ENCODE results near the gene CSK. TPM values are rescaled to one million over a fixed set of nuclear protein-coding genes. Genes with fewer than 3 reads are reported as not detected.

CSK gene
- total RNA-seq, 4 donors from 2014 or later: 14.9 to 56.4 (median 24.5) TPM

- 34 to 46% methylated on average over 5 of the region's 5 CpGs for WGBS, 2 donors
- no peak for DNase-seq (ENCODE audit: low spot score in 2 of 2)
- Histone ChIP-seq H3K4me3 (no peak overlapping the region), H3K9me3 (no peaks in the 10 kb centered on the region), H3K27me3 (no peaks in the 10 kb centered on the region), H3K4me1 (peaks cover 0 to 10% (median 0%) of the 10 kb centered on the region in 4 donors), H3K27ac (no peak overlapping the region), H3K36me3 (peaks cover 0 to 26% (median 9%) of the 10 kb centered on the region in 3 donors)
- TF ChIP-seq POLR2A (IDR thresholded peaks at IDR 0.05) (no peak), CTCF (IDR thresholded peaks at IDR 0.05) (no peak), EP300 (IDR thresholded peaks at IDR 0.05) (no peak)
Measured at GRCh38 chr15:74807282-74807681, 25.4 kb downstream of the CSK start.

- DNase-seq (ENCODE audit: low spot score in 2 of 2): no peak
- H3K36me3 ChIP-seq: peaks cover 0 to 16% (median under 1%) of the 10 kb centered on the region in 3 donors
- 78 to 81% methylated on average over 18 of the region's 18 CpGs for WGBS, 2 donors
- no peak overlapping the region for H3K4me3 ChIP-seq
- H3K27ac ChIP-seq: no peak overlapping the region
- TF ChIP-seq POLR2A (IDR thresholded peaks at IDR 0.05) (no peak), CTCF (IDR thresholded peaks at IDR 0.05) (no peak), EP300 (IDR thresholded peaks at IDR 0.05) (no peak)
- H3K27me3 ChIP-seq: no peaks in the 10 kb centered on the region
- H3K9me3 ChIP-seq: no peaks in the 10 kb centered on the region
- peaks cover 0 to 10% (median 0%) of the 10 kb centered on the region in 4 donors for H3K4me1 ChIP-seq
Measured at GRCh38 chr15:74808078-74808839, 26.4 kb downstream of the CSK start.

- TF ChIP-seq POLR2A (IDR thresholded peaks at IDR 0.05) (no peak), CTCF (IDR thresholded peaks at IDR 0.05) (no peak), EP300 (IDR thresholded peaks at IDR 0.05) (no peak)
- 63% methylated on average over 4 of the region's 4 CpGs for WGBS, 2 donors
- peaks cover 0 to 10% (median 0%) of the 10 kb centered on the region in 4 donors for H3K4me1 ChIP-seq
Measured at GRCh38 chr15:74808840-74809229, 27.0 kb downstream of the CSK start.

GRCh38 chr15:74809242-74809641, 27.4 kb downstream of the CSK start:
- no peaks in the 10 kb centered on the region for H3K27me3 ChIP-seq
- no peak for DNase-seq (ENCODE audit: low spot score in 2 of 2)
- WGBS, 2 donors: 73 to 74% methylated on average over 5 of the region's 5 CpGs
- no peaks in the 10 kb centered on the region for H3K9me3 ChIP-seq
- peaks cover 0 to 10% (median 0%) of the 10 kb centered on the region in 4 donors for H3K4me1 ChIP-seq
- H3K4me3 ChIP-seq: no peak overlapping the region
- TF ChIP-seq POLR2A (IDR thresholded peaks at IDR 0.05): no peak
- no peak for TF ChIP-seq CTCF (IDR thresholded peaks at IDR 0.05)
- no peak for TF ChIP-seq EP300 (IDR thresholded peaks at IDR 0.05)
- no peak overlapping the region for H3K27ac ChIP-seq
- peaks cover 0 to 6% (median 0%) of the 10 kb centered on the region in 3 donors for H3K36me3 ChIP-seq

More at GRCh38 chr15:74808840-74809229, 27.0 kb downstream of the CSK start:
- Histone ChIP-seq H3K27me3 (no peaks in the 10 kb centered on the region), H3K9me3 (no peaks in the 10 kb centered on the region), H3K36me3 (peaks cover 0 to 10% (median 0%) of the 10 kb centered on the region in 3 donors), H3K27ac (no peak overlapping the region), H3K4me3 (no peak overlapping the region)
- no peak for DNase-seq (ENCODE audit: low spot score in 2 of 2)

- TF ChIP-seq POLR2A (IDR thresholded peaks at IDR 0.05) (no peak), CTCF (IDR thresholded peaks at IDR 0.05) (no peak), EP300 (IDR thresholded peaks at IDR 0.05) (no peak)
- no peaks in the 10 kb centered on the region for H3K9me3 ChIP-seq
- no peak overlapping the region for H3K4me3 ChIP-seq
- H3K36me3 ChIP-seq: no peaks in the 10 kb centered on the region
- DNase-seq (ENCODE audit: low spot score in 2 of 2): no peak
- peaks cover 0 to 10% (median 0%) of the 10 kb centered on the region in 4 donors for H3K4me1 ChIP-seq
- no peaks in the 10 kb centered on the region for H3K27me3 ChIP-seq
- H3K27ac ChIP-seq: no peak overlapping the region
- 77 to 89% methylated on average over 3 of the region's 3 CpGs for WGBS, 2 donors
Measured at GRCh38 chr15:74809956-74810355, 28.1 kb downstream of the CSK start.
